ENCODE results near the gene KANSL1.

The KANSL1 gene

GRCh38 chr17:46158323-46159296, 34.6 kb downstream of the KANSL1 start:
- H3K4me2 ChIP-seq (ENCODE audit: low read depth, low read length, poor library complexity, severe bottlenecking) = no peak overlapping the region
- no peak overlapping the region for H3K4me3 ChIP-seq (ENCODE audit: insufficient read depth, low read length, poor library complexity, severe bottlenecking)
- no peaks in the 10 kb centered on the region; the same call in 1 of the 2 replicates for H3F3A ChIP-seq (ENCODE audit: insufficient read depth)
- H3K27me3 ChIP-seq (ENCODE audit: low read length) = no peaks in the 10 kb centered on the region
- no peaks in the 10 kb centered on the region for H3K36me3 ChIP-seq (ENCODE audit: low read length)
- H3K9me2 ChIP-seq (replicated peaks; ENCODE audit: insufficient read depth, low read length) = no peaks in the 10 kb centered on the region
- H3K27ac ChIP-seq (ENCODE audit: low read depth, low read length) = no peak overlapping the region
- no peak overlapping the region for H2AFZ ChIP-seq (ENCODE audit: low read depth, low read length, severe bottlenecking)
- peaks cover 100% of the 10 kb centered on the region for H3K79me2 ChIP-seq (ENCODE audit: insufficient read depth, low read length)
- TF ChIP-seq CTCF (IDR thresholded peaks at IDR 0.05; ENCODE audit: insufficient read depth, low read length, poor library complexity, severe bottlenecking) (no peak), EZH2phosphoT487 (conservative IDR thresholded peaks at IDR 0.05; ENCODE audit: low read length) (no peak)
- no peaks in the 10 kb centered on the region for H3K9me3 ChIP-seq (ENCODE audit: insufficient read depth, low read length)
- H3K9ac ChIP-seq (ENCODE audit: low read length) = no peak overlapping the region
- H4K20me1 ChIP-seq (ENCODE audit: low read depth, low read length) = peaks cover 26% of the 10 kb centered on the region; the same call in 1 of the 2 replicates

DNA sequence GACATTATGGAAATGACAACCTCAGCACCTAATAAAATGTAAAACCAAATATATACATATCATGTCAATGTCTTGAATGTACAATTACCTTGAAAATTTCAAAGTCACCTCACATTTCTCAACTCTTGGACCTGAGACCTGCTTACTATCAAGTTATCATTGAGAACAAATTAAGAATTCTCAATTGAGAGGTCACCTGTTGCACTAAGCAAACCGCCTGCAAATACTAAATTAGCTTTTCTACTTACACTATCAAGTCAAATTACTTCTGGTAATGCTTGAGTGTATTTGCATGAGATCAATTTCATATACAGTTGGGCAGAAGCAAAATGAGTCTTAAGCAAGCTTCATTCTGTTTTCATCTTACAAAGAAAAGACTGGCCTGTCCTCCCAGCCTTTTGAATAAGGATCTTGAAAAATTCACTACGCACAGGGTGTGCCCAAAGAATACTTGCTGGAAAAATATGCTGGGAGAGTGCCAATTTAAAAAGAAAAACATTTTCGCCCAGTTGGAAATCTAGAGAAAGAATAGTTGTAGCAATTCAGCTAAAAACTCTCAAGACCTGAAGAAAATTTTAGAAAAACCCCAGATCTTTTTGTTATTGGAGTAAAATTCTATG, 35.7 kb downstream of the KANSL1 start:
- Histone ChIP-seq H3K27me3 (ENCODE audit: low read length) (no peaks in the 10 kb centered on the region), H3F3A (ENCODE audit: insufficient read depth) (peaks cover 9% of the 10 kb centered on the region; the same call in 1 of the 2 replicates), H3K9me3 (ENCODE audit: insufficient read depth, low read length) (no peaks in the 10 kb centered on the region), H3K4me3 (ENCODE audit: insufficient read depth, low read length, poor library complexity, severe bottlenecking) (no peak overlapping the region), H2AFZ (ENCODE audit: low read depth, low read length, severe bottlenecking) (no peak overlapping the region), H3K9me2 (replicated peaks; ENCODE audit: insufficient read depth, low read length) (no peaks in the 10 kb centered on the region), H3K9ac (ENCODE audit: low read length) (no peak overlapping the region), H3K79me2 (ENCODE audit: insufficient read depth, low read length) (peaks cover 100% of the 10 kb centered on the region), H3K36me3 (ENCODE audit: low read length) (no peaks in the 10 kb centered on the region), H3K27ac (ENCODE audit: low read depth, low read length) (no peak overlapping the region), H3K4me2 (ENCODE audit: low read depth, low read length, poor library complexity, severe bottlenecking) (no peak overlapping the region), H4K20me1 (ENCODE audit: low read depth, low read length) (peaks cover 29% of the 10 kb centered on the region)
- TF ChIP-seq EZH2phosphoT487 (conservative IDR thresholded peaks at IDR 0.05; ENCODE audit: low read length) = no peak

DNA sequence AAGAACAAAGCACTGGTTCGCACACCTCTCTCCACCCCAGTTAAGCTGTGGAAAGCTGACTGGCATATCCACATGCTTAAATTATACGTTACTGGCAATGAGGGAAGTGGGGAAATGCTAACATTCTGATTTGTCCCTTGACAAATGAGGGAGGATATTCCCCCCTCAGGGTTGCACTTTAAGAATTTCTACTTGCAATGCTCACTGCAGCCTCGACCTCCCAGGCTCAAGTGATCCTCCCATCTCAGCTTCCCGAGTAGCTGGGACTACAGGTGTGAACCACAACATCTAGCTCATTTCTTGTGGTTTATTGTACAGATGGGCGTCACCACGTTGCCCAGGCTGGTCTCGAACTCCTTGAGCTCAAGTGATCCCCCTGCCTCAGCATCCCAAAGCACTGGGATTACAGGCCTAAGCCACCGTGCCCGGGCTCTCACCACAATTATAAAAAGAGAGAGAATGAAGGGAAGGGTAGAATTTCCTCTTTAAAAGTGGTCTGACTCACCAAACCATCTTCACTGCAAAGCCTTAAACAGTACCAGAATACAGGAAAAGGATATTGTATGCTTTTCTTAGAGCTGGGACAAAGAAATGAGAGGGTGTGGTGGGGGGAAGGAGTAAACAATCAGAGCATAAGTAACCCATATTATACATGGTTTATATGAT, 38.9 kb downstream of the KANSL1 start:
- Histone ChIP-seq H3F3A (ENCODE audit: insufficient read depth) (peaks cover 9% of the 10 kb centered on the region; the same call in 1 of the 2 replicates), H3K27ac (ENCODE audit: low read depth, low read length) (no peak overlapping the region; the same call in 1 of the 2 replicates), H3K4me2 (ENCODE audit: low read depth, low read length, poor library complexity, severe bottlenecking) (no peak overlapping the region), H4K20me1 (ENCODE audit: low read depth, low read length) (peaks cover 30% of the 10 kb centered on the region), H3K9me3 (ENCODE audit: insufficient read depth, low read length) (no peaks in the 10 kb centered on the region), H3K4me3 (ENCODE audit: insufficient read depth, low read length, poor library complexity, severe bottlenecking) (no peak overlapping the region), H3K36me3 (ENCODE audit: low read length) (no peaks in the 10 kb centered on the region), H3K79me2 (ENCODE audit: insufficient read depth, low read length) (peaks cover 99% of the 10 kb centered on the region), H3K9ac (ENCODE audit: low read length) (no peak overlapping the region), H3K9me2 (replicated peaks; ENCODE audit: insufficient read depth, low read length) (no peaks in the 10 kb centered on the region), H2AFZ (ENCODE audit: low read depth, low read length, severe bottlenecking) (no peak overlapping the region), H3K27me3 (ENCODE audit: low read length) (no peaks in the 10 kb centered on the region)
- TF ChIP-seq EZH2phosphoT487 (conservative IDR thresholded peaks at IDR 0.05; ENCODE audit: low read length) (no peak), CTCF (IDR thresholded peaks at IDR 0.05; ENCODE audit: insufficient read depth, low read length, poor library complexity, severe bottlenecking) (no peak)

Measured in SU-DHL-6 (cell line).